MM.1S (cell line): ENCODE data around the gene TMEM132D.

Source experiments
- DNase-seq: peaks from one replicate; pipeline ENCODE4 v3.0.0-alpha.2; 2015
- H2AFZ ChIP-seq: fragments of 300-600 bp; sonication (generic); 2 replicates; pipeline ENCODE4 v1.6.0; 2016; ENCODE audit warnings: antibody characterized with exemption, low read length
- H3F3A ChIP-seq: fragments of 300-600 bp; sonication (generic); 2 replicates; pipeline ENCODE4 v1.6.1; 2016; ENCODE audit warnings: mild to moderate bottlenecking, antibody characterized with exemption, low read length, moderate library complexity, mixed read lengths; ENCODE audit not compliant: insufficient read depth
- H3K27ac ChIP-seq: fragments of 300-600 bp; sonication (generic); 2 replicates; pipeline ENCODE4 v1.5.1; 2016; ENCODE audit warnings: mild to moderate bottlenecking, low read length
- H3K27me3 ChIP-seq: fragments of 300-600 bp; sonication (generic); replicated peaks from 2 replicates; pipeline ENCODE4 v1.6.0; 2016; ENCODE audit warnings: low read length; ENCODE audit not compliant: insufficient read depth
- H3K36me3 ChIP-seq: fragments of 300-600 bp; sonication (generic); replicated peaks from 2 replicates; pipeline ENCODE4 v1.6.1; 2016; ENCODE audit warnings: mild to moderate bottlenecking, low read length, mixed read lengths; ENCODE audit not compliant: insufficient read depth
- H3K4me1 ChIP-seq: fragments of 300-600 bp; sonication (generic); 2 replicates; pipeline ENCODE4 v1.6.1; 2016; ENCODE audit warnings: low read length, mixed read lengths
- H3K4me2 ChIP-seq: fragments of 300-600 bp; sonication (generic); 2 replicates; pipeline ENCODE4 v1.6.0; 2016; ENCODE audit warnings: low read depth, low read length
- H3K4me3 ChIP-seq: fragments of 300-600 bp; sonication (generic); 2 replicates; pipeline ENCODE4 v1.5.1; 2016; ENCODE audit warnings: low read length, mixed read lengths
- H3K79me2 ChIP-seq: fragments of 300-600 bp; sonication (generic); 2 replicates; pipeline ENCODE4 v1.6.1; 2016; ENCODE audit warnings: mixed run types, low read length, mixed read lengths
- H3K9ac ChIP-seq: fragments of 300-600 bp; sonication (generic); 2 replicates; pipeline ENCODE4 v1.6.1; 2016; ENCODE audit warnings: low read length, mixed read lengths
- H3K9me2 ChIP-seq: fragments of 300-600 bp; sonication (generic); replicated peaks from 2 replicates; pipeline ENCODE4 v1.6.1; 2016; ENCODE audit warnings: mild to moderate bottlenecking, low read length, mixed read lengths; ENCODE audit not compliant: insufficient read depth
- H3K9me3 ChIP-seq: fragments of 300-600 bp; sonication (generic); replicated peaks from 2 replicates; pipeline ENCODE4 v1.6.1; 2016; ENCODE audit warnings: mild to moderate bottlenecking, low read length, mixed read lengths; ENCODE audit not compliant: insufficient read depth
- H4K20me1 ChIP-seq: fragments of 300-600 bp; sonication (generic); 2 replicates; pipeline ENCODE4 v1.6.1; 2016; ENCODE audit warnings: mild to moderate bottlenecking, low read length, moderate library complexity, mixed read lengths; ENCODE audit not compliant: insufficient read depth
- EZH2 ChIP-seq: fragments of 300-600 bp; sonication (generic); optimal IDR thresholded peaks from 2 replicates; pipeline ENCODE3; 2017; ENCODE audit warnings: low read depth, mild to moderate bottlenecking, antibody characterized with exemption, low read length, mixed read lengths
- EZH2phosphoT487 ChIP-seq: fragments of 300-600 bp; sonication (generic); IDR thresholded peaks from 2 replicates; pipeline ENCODE4 v1.6.1; 2018; ENCODE audit warnings: antibody characterized with exemption, low read length
- TF ChIP-seq, protein P1 (sequence below): fragments of 300-600 bp; sonication (generic); IDR thresholded peaks from 2 replicates; pipeline ENCODE4 v1.5.1; 2016; ENCODE audit warnings: antibody characterized with exemption, low read length, mixed read lengths

The TMEM132D gene

DNA sequence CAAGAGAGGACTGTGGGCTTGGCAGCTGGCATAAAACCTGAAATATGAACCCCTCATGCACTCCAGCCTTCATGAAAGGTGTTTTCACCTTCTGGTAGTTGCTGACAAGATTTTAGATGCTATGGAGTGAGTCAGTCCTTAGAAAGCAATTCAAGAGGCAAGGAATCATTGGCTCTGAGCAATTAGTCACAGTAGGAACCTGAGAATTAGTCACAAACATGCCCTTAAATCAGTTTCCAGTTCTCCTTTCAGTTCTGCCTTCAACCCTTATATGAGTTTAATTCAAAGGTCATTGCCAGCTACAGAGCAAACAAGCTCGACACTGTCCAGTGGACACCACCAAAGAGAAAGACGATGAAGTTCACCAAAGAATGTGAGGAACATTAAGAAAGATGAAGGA is 578.3 kb downstream of the TMEM132D start:
- DNase-seq = no peak
- H3K9me2 ChIP-seq = no peaks in the 10 kb centered on the region
- no peak overlapping the region for H3K27ac ChIP-seq
- H3K9me3 ChIP-seq = no peaks in the 10 kb centered on the region
- no peaks in the 10 kb centered on the region for H4K20me1 ChIP-seq
- H2AFZ ChIP-seq = no peak overlapping the region
- H3K4me1 ChIP-seq = no peaks in the 10 kb centered on the region
- H3K4me3 ChIP-seq = no peak overlapping the region
- TF ChIP-seq EZH2phosphoT487 = no peak
- TF ChIP-seq EZH2 = no peak
- TF ChIP-seq, protein P1, sequence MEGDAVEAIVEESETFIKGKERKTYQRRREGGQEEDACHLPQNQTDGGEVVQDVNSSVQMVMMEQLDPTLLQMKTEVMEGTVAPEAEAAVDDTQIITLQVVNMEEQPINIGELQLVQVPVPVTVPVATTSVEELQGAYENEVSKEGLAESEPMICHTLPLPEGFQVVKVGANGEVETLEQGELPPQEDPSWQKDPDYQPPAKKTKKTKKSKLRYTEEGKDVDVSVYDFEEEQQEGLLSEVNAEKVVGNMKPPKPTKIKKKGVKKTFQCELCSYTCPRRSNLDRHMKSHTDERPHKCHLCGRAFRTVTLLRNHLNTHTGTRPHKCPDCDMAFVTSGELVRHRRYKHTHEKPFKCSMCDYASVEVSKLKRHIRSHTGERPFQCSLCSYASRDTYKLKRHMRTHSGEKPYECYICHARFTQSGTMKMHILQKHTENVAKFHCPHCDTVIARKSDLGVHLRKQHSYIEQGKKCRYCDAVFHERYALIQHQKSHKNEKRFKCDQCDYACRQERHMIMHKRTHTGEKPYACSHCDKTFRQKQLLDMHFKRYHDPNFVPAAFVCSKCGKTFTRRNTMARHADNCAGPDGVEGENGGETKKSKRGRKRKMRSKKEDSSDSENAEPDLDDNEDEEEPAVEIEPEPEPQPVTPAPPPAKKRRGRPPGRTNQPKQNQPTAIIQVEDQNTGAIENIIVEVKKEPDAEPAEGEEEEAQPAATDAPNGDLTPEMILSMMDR = no peak
- no peaks in the 10 kb centered on the region for H3K27me3 ChIP-seq
- H3K79me2 ChIP-seq = no peaks in the 10 kb centered on the region
- no peaks in the 10 kb centered on the region for H3F3A ChIP-seq
- no peaks in the 10 kb centered on the region for H3K36me3 ChIP-seq
- H3K4me2 ChIP-seq = no peak overlapping the region
- no peak overlapping the region for H3K9ac ChIP-seq

DNA sequence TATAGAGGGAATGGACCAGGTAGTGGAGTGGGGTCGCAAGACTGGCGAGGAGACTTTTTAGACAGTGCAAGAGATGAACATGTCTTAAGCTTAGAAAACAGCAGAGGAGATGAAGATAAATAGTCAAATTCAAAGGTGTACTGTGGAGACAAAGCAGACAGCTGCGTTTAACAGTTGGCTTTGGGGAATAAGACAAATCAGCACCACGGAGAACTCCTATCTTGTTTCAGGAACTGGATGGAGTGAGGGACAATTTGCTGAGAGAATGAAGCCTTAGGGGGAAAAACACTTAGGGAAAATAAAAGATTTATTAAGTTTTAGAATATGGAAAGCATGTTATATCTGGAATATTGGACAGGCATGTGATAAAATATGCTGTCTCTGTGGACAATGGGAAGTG is 591.8 kb downstream of the TMEM132D start:
- Histone ChIP-seq H3K27me3 (no peaks in the 10 kb centered on the region), H2AFZ (no peak overlapping the region), H3K4me1 (no peaks in the 10 kb centered on the region), H3K27ac (no peak overlapping the region), H3K9me2 (no peaks in the 10 kb centered on the region), H3K9me3 (no peaks in the 10 kb centered on the region), H3F3A (no peaks in the 10 kb centered on the region), H3K4me3 (no peak overlapping the region), H4K20me1 (no peaks in the 10 kb centered on the region), H3K79me2 (no peaks in the 10 kb centered on the region), H3K36me3 (no peaks in the 10 kb centered on the region), H3K4me2 (no peak overlapping the region), H3K9ac (no peak overlapping the region)
- no peak for TF ChIP-seq EZH2phosphoT487
- TF ChIP-seq, protein P1 = no peak
- no peak for TF ChIP-seq EZH2
- no peak for DNase-seq

DNA sequence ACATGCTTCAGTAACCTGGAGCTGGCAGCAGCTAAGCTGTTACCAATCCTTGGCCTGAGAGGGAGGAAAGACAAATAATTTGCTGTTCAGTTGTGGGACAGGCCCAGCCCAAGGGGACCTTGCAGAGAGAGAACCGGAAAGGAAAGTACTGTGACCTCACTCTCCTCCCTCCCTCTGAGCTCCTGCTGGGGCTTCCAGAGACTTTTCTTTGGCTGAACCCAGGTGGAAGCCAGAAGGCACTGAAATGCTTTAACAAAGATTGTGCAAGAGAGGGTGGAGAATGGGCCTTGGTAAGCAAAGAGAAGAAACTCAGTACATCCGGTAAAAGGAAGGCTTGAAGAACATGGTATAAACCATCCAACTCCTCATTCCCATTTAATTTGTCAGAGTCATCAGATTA is 593.5 kb downstream of the TMEM132D start:
- no peaks in the 10 kb centered on the region for H3K36me3 ChIP-seq
- TF ChIP-seq EZH2 (no peak), EZH2phosphoT487 (no peak)
- TF ChIP-seq, protein P1 = no peak
- H3K9me2 ChIP-seq = no peaks in the 10 kb centered on the region
- H3K4me3 ChIP-seq = no peak overlapping the region
- H3K9me3 ChIP-seq = no peaks in the 10 kb centered on the region
- DNase-seq = no peak
- H3K27me3 ChIP-seq = no peaks in the 10 kb centered on the region
- H3F3A ChIP-seq = no peaks in the 10 kb centered on the region
- H2AFZ ChIP-seq = no peak overlapping the region
- no peak overlapping the region for H3K9ac ChIP-seq
- H3K4me1 ChIP-seq = no peaks in the 10 kb centered on the region
- no peaks in the 10 kb centered on the region for H4K20me1 ChIP-seq
- no peak overlapping the region for H3K27ac ChIP-seq
- no peaks in the 10 kb centered on the region for H3K79me2 ChIP-seq
- H3K4me2 ChIP-seq = no peak overlapping the region

DNA sequence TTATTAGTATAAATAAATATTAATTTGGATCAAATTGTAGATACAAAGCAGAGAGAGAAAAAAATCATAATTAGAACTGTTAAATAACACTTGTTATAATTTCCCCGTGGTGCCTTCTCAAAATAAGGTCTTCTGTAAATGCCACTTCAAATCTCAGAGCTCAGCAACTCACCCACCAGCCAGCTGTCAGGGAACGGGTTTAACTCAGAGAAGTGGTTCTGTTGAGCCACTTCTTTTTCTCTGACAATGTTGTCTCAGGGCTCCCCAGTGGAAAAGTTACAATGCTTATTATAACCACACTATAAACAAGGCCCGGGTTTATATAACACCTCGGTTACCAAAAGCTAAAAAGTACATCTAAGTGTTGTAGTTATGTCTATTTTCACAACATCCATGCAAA is 598.0 kb downstream of the TMEM132D start:
- Histone ChIP-seq H3K27me3 (no peaks in the 10 kb centered on the region), H4K20me1 (no peaks in the 10 kb centered on the region), H3K4me1 (no peaks in the 10 kb centered on the region), H3K4me2 (no peak overlapping the region), H3K9ac (no peak overlapping the region), H3K9me3 (no peaks in the 10 kb centered on the region), H2AFZ (no peak overlapping the region), H3F3A (no peaks in the 10 kb centered on the region), H3K4me3 (no peak overlapping the region), H3K36me3 (no peaks in the 10 kb centered on the region), H3K9me2 (no peaks in the 10 kb centered on the region), H3K79me2 (no peaks in the 10 kb centered on the region), H3K27ac (no peak overlapping the region)
- TF ChIP-seq EZH2phosphoT487 = no peak
- TF ChIP-seq, protein P1 = no peak
- no peak for TF ChIP-seq EZH2
- DNase-seq = no peak
